Measurements from ENCODE around the gene DOK3.

DOK3 gene

GRCh38 chr5:177511796-177512675, 2.4 kb upstream of the DOK3 start:
- no peak for DNase-seq

DNA sequence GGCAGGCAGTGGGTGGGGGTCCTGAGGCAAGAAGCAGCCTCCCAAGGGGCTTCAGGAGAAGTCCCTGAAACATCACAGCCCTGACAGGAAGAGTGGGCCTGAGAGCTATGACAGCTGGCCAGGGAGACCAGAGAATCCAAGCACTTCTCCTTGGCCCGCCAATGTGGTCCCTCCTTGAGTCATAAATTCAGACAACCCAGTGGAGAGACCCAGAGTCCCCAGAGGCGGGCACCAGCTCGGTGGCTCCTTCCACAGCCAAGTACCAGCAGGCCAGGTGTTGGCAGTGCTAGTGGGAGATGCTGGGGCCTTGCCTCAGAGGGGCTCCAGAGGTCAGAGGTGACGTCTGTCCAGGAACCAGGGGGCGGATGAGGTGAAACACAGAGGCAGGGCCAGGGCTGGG, 1.6 kb upstream of the DOK3 start:
- no peak for DNase-seq

DNA sequence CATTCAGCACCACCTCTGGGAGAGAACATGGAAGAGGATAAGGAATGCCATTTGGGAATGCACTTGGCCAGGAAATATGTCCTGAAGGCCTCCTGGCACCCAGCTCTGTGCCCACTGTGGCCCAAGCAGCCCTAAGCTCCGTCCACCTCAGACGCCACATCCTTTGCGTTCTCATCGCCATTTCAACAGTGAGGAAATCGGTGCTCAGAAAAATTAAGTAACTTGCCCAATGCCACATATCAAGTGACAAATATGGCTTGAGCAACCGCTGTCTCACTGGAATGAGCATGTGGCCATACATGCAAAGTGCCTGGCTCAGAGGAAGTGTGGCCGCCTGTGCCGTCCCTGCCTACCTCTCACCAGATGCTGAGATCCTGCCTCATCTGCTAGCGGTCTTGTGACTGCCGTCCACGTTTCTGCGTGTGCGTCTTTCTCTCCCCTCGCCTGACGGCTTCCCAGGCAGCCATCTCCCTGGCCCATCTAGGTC, 984 bp upstream of the DOK3 start:
- no peak for DNase-seq

DNA sequence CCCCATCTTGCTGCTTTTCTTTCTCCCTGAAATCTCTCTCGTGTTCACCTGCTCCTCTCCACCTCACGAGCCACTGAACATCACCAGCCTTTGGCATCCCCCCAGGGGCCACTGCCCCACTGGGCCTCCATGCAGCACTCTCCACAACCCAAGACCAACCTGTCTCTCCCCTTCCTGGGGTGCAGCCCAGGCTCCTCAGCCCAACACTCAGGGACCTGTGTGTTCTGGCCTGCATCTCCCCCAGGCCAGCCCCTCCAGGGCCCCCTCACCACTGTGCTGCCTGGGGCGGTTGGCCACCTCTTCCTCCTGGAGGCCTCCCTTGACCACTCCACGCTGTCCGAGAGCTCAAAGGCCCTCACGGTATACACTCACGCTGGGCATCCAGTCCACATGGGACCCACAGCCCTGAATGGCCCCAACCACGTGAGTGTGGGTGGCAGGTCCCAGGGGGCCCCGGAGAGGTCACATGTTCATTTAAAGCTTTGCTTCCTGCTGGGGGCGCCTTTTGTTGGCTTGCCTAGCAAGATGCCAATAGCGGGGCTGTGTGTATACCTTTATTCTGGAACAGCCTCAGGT, 453 bp upstream of the DOK3 start:
- no peak for DNase-seq

GRCh38 chr5:177508837-177509236, 789 bp downstream of the DOK3 start:
- DNase-seq: no peak

GRCh38 chr5:177508221-177508611, 1.4 kb downstream of the DOK3 start:
- no peak for DNase-seq

DNA sequence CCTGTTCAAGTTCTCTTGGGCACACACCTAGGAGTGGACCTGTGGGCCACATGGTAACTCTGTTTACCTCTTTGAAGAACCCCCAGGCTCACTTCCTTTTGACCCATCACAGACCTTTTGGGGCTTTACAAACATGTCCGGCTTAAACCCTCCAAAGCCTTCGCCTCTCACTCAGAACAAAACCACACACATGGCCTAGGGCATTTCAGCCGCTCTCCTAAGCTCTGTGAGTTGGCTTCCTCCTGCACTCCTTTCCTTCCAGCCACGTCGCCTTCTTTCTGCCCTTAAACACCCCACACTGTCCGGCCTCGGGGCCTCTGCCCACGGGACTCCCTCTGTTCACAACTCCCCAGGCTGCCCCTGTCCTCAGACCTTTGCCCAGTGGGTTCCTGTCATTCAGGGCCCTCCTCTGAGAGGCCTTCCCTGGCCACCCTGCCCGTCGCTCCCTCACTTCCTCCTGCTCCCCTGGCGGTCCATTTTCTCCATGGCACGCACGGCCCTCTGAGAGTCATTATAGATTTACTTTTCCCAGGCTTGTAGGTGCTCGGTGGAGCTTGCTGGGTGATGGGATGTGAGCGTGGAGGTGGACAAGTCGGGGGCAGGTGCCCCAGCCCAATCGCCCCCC, 1.9 kb downstream of the DOK3 start:
- DNase-seq: no peak

GRCh38 chr5:177507165-177507564, 2.5 kb downstream of the DOK3 start:
- DNase-seq: no peak

GRCh38 chr5:177505075-177505474, 4.6 kb downstream of the DOK3 start:
- DNase-seq: no peak

DNA sequence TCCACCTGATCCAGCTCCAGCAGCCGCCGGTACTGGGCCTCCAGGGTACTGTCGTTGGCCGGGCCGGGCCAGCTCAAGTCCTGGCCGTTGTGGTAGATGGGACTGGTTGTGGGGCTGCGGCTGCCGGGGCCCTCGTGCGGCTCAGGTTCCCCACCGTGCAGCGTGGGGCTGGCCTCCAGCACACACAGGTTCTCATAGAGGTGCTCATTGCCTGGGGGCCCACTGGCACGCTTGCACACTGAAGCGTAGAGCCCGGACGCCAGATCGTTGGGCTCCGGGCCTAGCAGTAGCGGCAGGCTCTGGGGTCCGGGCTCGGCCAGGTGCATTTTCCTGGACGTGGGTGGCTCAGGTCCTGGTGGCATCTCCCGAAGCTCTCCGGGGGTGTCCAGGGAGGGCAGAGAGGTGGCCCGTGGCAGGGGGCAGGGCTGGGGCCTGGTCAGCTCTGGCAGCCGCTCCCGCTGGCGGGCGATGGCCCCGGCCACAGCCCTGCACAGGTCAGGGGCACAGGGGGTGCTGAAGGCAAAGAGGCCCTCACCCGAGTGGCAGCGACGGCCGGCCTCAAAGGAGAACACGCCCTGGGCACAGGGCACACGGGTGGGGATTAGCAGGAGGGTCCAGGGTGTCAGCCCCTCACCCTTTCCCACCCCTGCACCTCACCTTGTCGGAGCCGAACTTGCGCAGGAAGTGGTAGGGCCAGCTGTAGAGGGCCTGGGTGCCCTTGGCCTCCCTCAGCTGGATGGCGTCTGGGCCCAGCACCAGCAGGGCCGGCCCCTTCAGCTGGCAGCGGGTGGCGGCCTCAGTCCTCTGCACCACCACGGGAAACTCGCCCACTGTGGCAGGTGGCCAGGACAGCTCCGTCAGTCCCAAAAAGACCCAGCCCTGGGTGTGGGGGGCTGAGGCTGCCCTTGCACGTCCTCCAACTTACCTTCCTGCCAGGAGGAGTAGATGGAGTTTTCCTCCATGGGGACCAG, 5.3 kb downstream of the DOK3 start:
- DNase-seq: no peak

- DNase-seq: no peak
These were observed 6.1 kb downstream of the DOK3 start for GRCh38 chr5:177503351-177504085.

DNA sequence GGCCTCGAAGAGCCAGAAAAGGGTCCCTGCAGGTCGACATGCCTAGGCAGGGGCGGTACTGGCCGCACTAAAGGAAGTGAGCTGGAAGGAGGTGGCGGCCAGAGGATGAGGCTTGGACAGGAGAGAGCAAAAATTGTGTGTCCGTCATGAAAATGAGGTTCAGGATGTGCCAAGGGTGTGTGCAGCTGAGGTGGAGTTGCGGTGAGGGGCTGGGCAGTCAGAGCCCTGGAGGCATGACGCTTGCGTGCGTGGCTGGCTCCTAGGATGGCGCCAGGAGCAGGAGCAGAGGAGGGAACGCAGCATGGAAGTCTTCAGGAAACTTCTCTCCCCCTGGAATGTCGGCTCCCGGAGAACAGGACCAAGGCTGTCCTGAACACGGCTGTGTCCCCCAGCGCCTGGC, 6.7 kb downstream of the DOK3 start:
- no peak for DNase-seq

DNA sequence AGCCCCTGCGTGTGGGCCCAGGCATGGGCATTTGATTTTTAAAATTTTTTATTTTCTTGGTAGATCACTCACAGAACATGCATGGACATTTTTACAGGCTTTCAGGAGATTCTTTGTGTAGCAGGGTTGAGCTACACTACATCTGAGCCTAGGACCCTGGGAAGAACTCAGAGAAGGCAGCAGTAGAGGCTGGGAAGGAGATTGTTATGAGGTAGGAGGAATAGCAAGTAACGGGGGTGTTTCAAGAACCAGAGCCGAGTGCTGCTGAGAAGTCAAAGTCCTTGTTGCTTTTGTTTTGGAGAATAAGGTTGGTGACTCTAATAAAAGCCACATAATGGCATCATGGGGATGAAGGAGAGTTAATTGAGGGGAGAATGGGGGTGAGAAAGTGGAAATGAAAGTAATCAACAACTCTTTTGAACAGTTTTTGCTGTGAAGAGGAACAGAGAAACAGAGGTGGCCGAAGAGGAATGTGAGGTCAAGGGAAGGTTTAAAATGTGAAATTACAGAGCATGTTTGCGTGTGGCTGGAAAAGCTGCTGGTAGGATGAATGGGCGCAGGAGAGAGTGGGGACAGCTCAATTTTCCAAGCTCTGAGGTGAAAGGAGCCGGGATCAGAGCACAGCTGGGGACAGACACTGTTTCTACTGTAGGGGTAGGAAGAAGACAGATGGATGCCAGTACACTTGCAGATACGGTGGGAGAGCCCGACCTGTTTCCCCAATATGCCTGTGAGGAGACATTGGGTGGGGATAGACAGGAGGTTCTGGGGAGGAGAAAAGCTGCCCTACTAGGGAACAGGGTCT, 7.5 kb downstream of the DOK3 start:
- DNase-seq: no peak

GRCh38 chr5:177500685-177501522, 8.7 kb downstream of the DOK3 start:
- peak; percentile 91 for DNase-seq

DNA sequence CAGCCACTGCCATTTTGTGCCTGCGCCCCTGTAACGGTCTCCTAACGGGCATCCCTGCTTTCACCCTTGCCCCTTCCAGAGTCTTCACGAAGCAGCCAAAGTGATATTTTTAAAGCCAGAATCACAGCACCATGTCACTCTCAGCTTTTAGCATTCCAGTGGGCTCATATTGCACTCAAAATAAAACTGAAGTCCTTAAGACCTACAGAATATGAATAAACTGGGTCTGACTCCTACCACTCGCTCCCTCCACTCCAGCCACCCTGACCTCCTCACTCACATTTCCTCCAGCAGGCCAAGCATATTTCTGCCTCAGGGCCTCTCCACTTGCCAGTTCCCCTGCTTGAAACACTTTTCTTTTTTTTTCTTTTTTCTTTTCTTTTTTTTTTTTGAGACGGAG, 9.8 kb downstream of the DOK3 start:
- DNase-seq: no peak

GRCh38 chr5:177498013-177498787, 11.4 kb downstream of the DOK3 start:
- no peak for DNase-seq

- DNase-seq: peak; percentile 95
These were observed 12.2 kb downstream of the DOK3 start, which contains the start of gene PDLIM7 for GRCh38 chr5:177497292-177498012. PDLIM7 (minus strand) TSS chr5:177497604; CDS start chr5:177496512, 1,092 bp downstream.

DNA sequence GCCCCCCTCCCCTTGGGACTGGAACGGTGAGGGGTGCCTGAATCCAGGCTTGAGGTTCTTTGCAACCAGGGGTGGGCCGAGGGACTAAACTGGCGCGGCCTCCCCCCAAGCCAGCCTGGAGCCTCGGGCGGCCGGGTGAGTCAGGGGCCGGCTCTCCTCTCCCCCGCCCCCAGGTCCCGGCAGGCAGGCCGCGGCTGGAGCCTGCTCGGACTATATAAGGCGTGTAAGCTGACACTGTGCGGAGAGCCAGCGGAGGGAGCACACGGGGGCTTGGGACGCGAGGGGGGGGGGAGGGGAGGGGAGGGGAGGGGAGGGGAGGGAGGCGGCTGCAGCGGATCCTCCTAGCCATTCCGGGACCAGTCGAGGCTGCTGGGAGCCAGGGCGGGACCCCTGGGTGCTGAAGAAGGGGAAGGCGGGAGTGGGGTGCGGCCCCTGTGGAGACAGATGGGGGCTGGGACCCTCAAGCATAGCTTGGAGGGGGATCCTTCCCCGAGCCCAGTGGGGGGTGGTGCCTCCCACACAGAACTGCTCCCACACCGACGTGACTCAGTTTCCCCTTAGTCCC, 12.8 kb downstream of the DOK3 start:
- no peak for DNase-seq
